Stimulated activated naive CD8-positive, alpha-beta T cell treated with anti-CD3 and anti-CD28 coated beads, Interleukin-15, amount 100 ng/mL, for 72 hours (primary cell): ENCODE measurements around the gene IZUMO1.
"Not testable (repeated sequence)": the region's sequence is repeated elsewhere in the genome, so short reads cannot be mapped to it uniquely, and the experiment has no call there.

Experiments
- ATAC-seq: fragments of 150-1000 bp; cut with Tn5 transposase; 2 replicates; pipeline ENCODE4 v1.10.0; 2021; ENCODE audit warnings: mild to moderate bottlenecking, moderate library complexity
- DNase-seq, 2 donors: peaks; one replicate each; pipeline ENCODE4 v3.0.0; 2021 to 2022
- H3K27ac Mint-ChIP-seq, 2 donors: one replicate each; pipeline ENCODE4 v1.8.0; 2022; ENCODE audit warnings: mild to moderate bottlenecking in 2 of 2, mixed read lengths in 2 of 2, moderate library complexity in 2 of 2
- H3K27me3 Mint-ChIP-seq: one replicate; pipeline ENCODE4 v1.8.0; 2022; ENCODE audit warnings: mixed read lengths
- H3K4me1 Mint-ChIP-seq: one replicate; pipeline ENCODE4 v1.8.0; 2022; ENCODE audit warnings: mild to moderate bottlenecking, mixed read lengths
- H3K4me3 Mint-ChIP-seq, 2 donors: one replicate each; pipeline ENCODE4 v1.8.0; 2022; ENCODE audit warnings: mild to moderate bottlenecking in 2 of 2, mixed read lengths in 2 of 2, moderate library complexity in 1 of 2
- H3K9me3 Mint-ChIP-seq, 2 donors: one replicate each; pipeline ENCODE4 v1.8.0; 2022; ENCODE audit warnings: mixed read lengths in 2 of 2

The IZUMO1 gene

DNA sequence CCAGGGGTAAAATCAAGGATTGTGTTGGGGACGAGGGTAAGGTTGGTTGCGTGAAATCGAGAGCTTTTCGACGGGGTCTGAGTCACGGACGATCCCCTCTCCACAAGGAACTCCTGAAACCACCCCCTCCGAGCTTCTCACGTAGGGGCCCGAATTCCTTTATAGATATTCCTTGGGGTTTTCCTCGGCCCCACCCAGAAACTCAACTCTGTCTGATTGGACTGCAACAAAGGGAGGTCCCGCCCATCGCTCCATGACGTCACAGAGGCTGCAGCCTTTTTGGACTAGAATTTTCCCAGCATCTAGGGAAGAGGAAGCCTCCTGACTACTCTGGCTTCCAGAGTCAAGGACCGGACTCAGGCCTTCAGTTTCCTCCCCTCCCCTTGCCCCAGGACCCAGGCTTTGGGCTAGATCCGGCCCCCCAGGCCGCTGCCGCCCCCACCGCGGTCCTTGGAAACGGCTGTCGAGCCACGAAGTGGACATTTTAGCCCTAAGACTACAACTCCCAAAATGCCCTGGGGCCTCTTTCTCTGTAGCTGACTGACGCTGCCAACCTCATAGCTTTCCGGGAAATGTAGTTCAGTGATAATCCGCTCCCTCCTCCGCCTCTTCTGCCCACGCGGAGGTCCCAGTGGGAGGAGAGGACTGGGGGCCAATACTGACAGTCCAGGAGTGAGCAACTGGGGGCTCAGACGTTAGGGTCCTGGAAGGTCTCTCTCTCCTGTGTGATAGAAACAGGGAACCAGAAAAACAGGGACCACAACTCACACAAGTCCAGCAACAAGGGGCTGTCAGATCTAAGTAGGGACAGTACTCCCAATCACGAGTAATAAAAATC is at the start of gene IZUMO1:
IZUMO1 (minus strand) TSS at position 172 of the 838 bp plus-strand sequence. CDS start 1,050 bp downstream, outside the sequence.
- H3K4me3 Mint-ChIP-seq, result peak within 1 kb of the TSS; percentile 60 to 62
- peaks cover 36% of the 10 kb centered on the region for H3K27me3 Mint-ChIP-seq
- ATAC-seq, result peak; percentile 85
- peak; percentile 68 to 72 for DNase-seq
- no peak within 1 kb of the TSS for H3K27ac Mint-ChIP-seq
- no peaks in the 10 kb centered on the region for H3K9me3 Mint-ChIP-seq
- peaks cover 24% of the 10 kb centered on the region for H3K4me1 Mint-ChIP-seq

GRCh38 chr19:48795685-48796070 is 49.0 kb upstream of the IZUMO1 start:
- peaks cover 16% of the 10 kb centered on the region for H3K4me1 Mint-ChIP-seq
- no peaks in the 10 kb centered on the region for H3K27me3 Mint-ChIP-seq
- no peak for DNase-seq
- H3K9me3 Mint-ChIP-seq, result no peaks in the 10 kb centered on the region
- peak overlapping the region; percentile 93 to 94 for H3K27ac Mint-ChIP-seq
- H3K4me3 Mint-ChIP-seq, result peak overlapping the region; percentile 91 to 93
- ATAC-seq, result no peak

- Mint-ChIP-seq H3K27ac (peak overlapping the region; percentile 93 to 94), H3K4me3 (peak overlapping the region; percentile 91 to 93), H3K9me3 (no peaks in the 10 kb centered on the region), H3K4me1 (peaks cover 16% of the 10 kb centered on the region), H3K27me3 (no peaks in the 10 kb centered on the region)
- ATAC-seq (peak; percentile 98), DNase-seq (peak; percentile 83 to 85)
Measured at GRCh38 chr19:48795055-48795684, 48.5 kb upstream of the IZUMO1 start.

GRCh38 chr19:48794291-48794690 is 47.6 kb upstream of the IZUMO1 start:
- no peak for ATAC-seq
- Mint-ChIP-seq H3K4me1 (peaks cover 16% of the 10 kb centered on the region), H3K4me3 (peak overlapping the region; percentile 91 to 93), H3K27me3 (no peaks in the 10 kb centered on the region), H3K9me3 (no peaks in the 10 kb centered on the region), H3K27ac (no peak overlapping the region)
- DNase-seq, result no peak

DNA sequence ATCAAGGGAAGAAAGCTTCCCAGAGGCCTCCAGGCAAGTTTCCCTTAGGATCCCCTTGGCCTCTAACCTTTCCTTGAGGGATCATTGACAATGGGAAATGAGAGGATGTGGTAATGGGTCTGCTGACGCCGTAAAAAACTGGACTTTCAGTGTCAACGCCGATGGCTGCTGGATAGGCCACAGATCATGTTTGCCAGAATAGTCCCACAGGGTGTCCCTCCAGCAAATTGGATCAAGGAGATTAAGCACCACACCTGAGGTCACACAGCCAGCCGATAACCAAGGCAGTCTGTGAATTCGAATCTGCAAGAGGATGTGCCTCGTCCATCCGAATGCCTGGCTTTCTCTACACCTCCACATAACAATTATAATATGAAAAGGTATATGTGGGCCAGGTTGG is 46.6 kb upstream of the IZUMO1 start:
- no peak overlapping the region for H3K4me3 Mint-ChIP-seq
- no peaks in the 10 kb centered on the region for H3K27me3 Mint-ChIP-seq
- ATAC-seq (no peak), DNase-seq (no peak)
- H3K27ac Mint-ChIP-seq, result no peak overlapping the region
- H3K4me1 Mint-ChIP-seq, result peaks cover 16% of the 10 kb centered on the region
- no peaks in the 10 kb centered on the region for H3K9me3 Mint-ChIP-seq

- H3K4me1 Mint-ChIP-seq, DNase-seq, H3K27me3 Mint-ChIP-seq, ATAC-seq, H3K9me3 Mint-ChIP-seq, H3K27ac Mint-ChIP-seq, H3K4me3 Mint-ChIP-seq: not testable (repeated sequence)
Measured at GRCh38 chr19:48787331-48787730, 40.6 kb upstream of the IZUMO1 start.

GRCh38 chr19:48786422-48786821 is 39.7 kb upstream of the IZUMO1 start:
- peaks cover 11% of the 10 kb centered on the region for H3K27me3 Mint-ChIP-seq
- not testable (repeated sequence) for ATAC-seq, H3K9me3 Mint-ChIP-seq, H3K4me1 Mint-ChIP-seq, DNase-seq, H3K4me3 Mint-ChIP-seq, H3K27ac Mint-ChIP-seq

DNA sequence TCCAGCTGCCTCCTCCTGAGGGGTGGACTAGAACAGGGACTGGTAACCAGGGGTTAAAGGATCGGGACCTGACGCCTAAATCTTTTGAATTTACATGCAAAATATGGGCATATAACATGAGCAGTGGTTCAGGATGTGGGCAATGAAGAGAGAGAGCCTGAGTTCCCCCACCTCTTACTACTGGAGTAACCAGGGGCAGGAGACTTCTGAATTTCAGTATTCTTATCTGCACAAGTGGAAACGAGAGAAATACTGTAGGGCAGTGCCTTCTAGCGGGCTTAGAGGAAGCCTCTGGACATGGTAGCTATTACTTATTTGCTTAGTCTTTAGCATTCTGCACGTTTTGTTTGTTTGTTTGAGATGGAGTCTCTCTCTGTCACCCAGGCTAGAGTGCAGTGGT is 37.8 kb upstream of the IZUMO1 start:
- no peak overlapping the region for H3K4me3 Mint-ChIP-seq
- H3K27me3 Mint-ChIP-seq, result peaks cover 11% of the 10 kb centered on the region
- no peaks in the 10 kb centered on the region for H3K9me3 Mint-ChIP-seq
- H3K4me1 Mint-ChIP-seq, result peaks cover 5% of the 10 kb centered on the region
- ATAC-seq (no peak), DNase-seq (no peak)
- peak overlapping the region in 1 of 2 donors; percentile 82 for H3K27ac Mint-ChIP-seq

DNA sequence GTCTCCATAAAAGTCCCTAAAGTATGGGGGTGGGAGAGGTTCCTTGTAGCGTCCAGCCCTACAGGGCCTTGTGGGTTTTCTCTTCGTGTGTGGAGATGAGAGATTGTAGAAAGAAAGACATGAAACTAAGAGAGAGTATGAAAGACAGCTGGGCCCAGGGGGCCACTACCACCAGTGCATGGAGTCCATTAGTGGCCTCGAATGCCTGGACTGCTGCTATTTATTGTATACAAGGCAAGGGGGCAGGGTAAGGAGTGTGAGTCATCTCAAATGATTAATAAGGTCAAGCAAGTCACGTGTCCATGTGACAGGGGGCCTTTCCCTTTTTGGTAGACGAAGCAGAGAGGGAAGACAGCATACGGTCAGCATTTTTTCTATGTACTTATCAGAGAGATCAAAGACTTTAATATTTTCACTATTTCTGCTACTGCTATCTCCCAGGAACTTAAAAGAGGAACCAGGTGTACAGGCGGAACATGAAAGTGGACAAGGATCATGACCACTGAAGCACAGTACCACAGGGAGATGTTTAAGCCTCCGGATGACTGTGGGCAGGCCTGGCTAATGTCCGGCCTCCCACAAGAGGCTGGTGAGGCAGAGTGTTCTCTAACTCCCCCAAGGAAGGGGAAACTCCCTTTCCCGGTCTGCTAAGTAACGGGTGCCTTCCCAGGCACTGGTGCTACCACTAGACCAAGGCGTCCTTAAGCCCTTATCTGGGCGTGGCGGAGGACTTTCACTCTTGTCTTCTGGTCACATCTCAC is 34.1 kb upstream of the IZUMO1 start:
- Mint-ChIP-seq H3K4me1 (peaks cover 5% of the 10 kb centered on the region), H3K27me3 (peaks cover 11% of the 10 kb centered on the region), H3K27ac (no peak overlapping the region), H3K9me3 (no peaks in the 10 kb centered on the region), H3K4me3 (no peak overlapping the region)
- ATAC-seq, result no peak
- DNase-seq, result no peak

DNA sequence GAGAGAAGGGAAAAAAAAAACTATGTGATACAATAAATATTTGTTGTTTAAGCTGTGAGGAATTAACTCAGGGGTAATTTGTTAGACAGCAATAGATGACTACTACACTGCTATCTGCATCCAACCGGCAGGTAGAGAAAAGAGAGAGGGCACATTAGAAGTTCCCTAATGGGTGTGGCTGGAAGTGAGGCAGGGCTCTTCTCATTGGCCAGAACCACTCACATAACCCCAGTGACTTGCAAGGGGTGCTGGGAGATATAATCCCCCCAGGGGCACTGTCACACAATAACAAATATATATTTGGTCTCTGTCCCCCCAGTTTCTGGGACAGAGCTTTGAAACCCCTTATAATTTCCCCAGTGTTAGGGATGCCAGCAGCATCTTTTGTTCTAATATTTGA is 32.9 kb upstream of the IZUMO1 start:
- DNase-seq (no peak), ATAC-seq (peak; percentile 46)
- Mint-ChIP-seq H3K27ac (no peak overlapping the region), H3K4me3 (no peak overlapping the region), H3K9me3 (no peaks in the 10 kb centered on the region), H3K27me3 (peaks cover 11% of the 10 kb centered on the region), H3K4me1 (peaks cover 5% of the 10 kb centered on the region)

DNA sequence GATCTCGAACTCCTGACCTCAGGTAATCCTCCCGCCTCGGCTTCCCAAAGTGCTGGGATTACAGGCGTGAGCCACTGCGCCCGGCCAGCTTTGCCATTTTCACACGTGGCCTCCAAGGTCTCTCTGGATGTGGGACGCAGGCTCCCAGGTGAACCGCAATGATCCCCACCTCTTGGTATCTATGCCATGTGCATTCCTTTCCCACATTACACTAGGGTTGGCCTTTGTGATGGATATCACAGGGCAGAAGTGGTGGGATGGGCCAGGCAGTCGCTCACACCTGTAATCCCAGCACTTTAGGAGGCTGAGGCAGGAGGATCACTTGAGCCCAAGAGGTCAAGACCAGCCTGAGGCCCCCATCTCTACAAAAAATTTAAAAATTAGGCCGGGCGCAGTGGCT is 31.0 kb upstream of the IZUMO1 start:
- H3K27me3 Mint-ChIP-seq, result peaks cover 11% of the 10 kb centered on the region
- H3K9me3 Mint-ChIP-seq, result no peaks in the 10 kb centered on the region
- DNase-seq, result no peak
- ATAC-seq, result no peak
- H3K4me1 Mint-ChIP-seq, result peaks cover 5% of the 10 kb centered on the region
- H3K4me3 Mint-ChIP-seq, result no peak overlapping the region
- no peak overlapping the region for H3K27ac Mint-ChIP-seq

- H3K27ac Mint-ChIP-seq, result no peak overlapping the region
- H3K27me3 Mint-ChIP-seq, result peaks cover 5% of the 10 kb centered on the region
- DNase-seq (no peak), ATAC-seq (no peak)
- H3K9me3 Mint-ChIP-seq, result no peaks in the 10 kb centered on the region
- H3K4me1 Mint-ChIP-seq, result peaks cover under 1% of the 10 kb centered on the region
- no peak overlapping the region for H3K4me3 Mint-ChIP-seq
Measured at GRCh38 chr19:48777139-48777538, 30.4 kb upstream of the IZUMO1 start.

DNA sequence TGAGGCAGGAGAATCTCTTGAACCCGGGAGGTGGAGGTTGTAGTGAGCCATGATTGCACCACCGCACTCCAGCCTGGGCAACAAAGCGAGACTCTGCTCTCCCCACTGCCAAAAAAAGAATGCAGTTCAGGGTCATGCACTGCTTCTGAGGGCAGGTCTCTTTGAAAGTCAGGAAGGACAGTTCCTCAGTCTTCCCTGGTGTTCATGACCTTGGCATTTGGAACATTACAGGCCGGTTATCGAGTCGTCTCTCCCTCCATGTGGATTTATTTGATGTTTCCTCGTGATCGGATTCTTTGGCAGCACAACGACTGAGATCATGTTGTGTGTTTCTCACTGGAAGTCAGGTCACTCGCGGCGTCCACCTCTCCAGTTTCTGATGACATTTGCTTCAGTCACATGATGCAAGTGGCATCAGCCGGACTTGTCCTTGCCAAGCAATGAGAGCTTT is 25.8 kb upstream of the IZUMO1 start:
- no peaks in the 10 kb centered on the region for H3K4me1 Mint-ChIP-seq
- no peak overlapping the region for H3K27ac Mint-ChIP-seq
- H3K4me3 Mint-ChIP-seq, result no peak overlapping the region
- no peaks in the 10 kb centered on the region for H3K9me3 Mint-ChIP-seq
- DNase-seq (no peak), ATAC-seq (no peak)
- peaks cover 28% of the 10 kb centered on the region for H3K27me3 Mint-ChIP-seq

DNA sequence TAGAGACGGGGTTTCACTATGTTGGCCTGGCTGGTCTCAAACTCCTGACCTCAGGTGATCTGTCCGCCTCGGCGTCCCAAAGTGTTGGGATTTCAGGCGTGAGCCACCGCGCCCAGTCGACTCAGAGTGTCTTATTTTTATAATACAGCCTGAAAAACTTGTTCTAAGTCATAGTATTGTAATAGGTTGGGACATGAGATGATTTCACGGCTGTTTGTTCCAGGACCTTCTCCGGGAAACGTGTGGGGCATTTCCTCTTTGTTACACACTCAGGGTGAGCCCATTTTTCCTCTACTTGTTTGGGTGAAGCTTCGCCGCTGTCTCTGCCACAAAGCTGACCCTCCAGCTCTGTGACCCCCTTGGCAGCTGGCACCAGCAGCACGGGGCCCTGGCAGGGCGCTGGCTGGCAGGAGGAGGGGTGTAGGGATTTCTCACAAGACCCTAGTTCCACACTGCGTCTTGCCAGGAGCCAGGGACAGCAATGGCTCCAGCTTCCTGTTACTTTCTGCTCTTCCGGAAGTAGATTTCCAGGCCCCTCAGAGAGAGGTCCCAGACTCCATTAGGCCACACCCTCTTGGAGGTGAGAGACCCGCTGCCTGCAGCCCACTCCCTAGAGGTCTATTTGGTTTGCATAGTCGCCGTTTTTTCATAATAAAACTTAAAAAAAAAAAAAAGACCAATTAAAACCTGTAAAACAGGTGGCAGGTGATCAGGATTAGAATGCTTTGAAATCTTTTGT is 24.2 kb upstream of the IZUMO1 start:
- no peak for ATAC-seq
- DNase-seq, result no peak
- H3K27ac Mint-ChIP-seq, result no peak overlapping the region
- no peaks in the 10 kb centered on the region for H3K4me1 Mint-ChIP-seq
- H3K27me3 Mint-ChIP-seq, result peaks cover 38% of the 10 kb centered on the region
- H3K9me3 Mint-ChIP-seq, result no peaks in the 10 kb centered on the region
- no peak overlapping the region for H3K4me3 Mint-ChIP-seq

- Mint-ChIP-seq H3K27ac (no peak overlapping the region), H3K4me3 (no peak overlapping the region), H3K4me1 (no peaks in the 10 kb centered on the region), H3K27me3 (peaks cover 43% of the 10 kb centered on the region), H3K9me3 (no peaks in the 10 kb centered on the region)
- no peak for DNase-seq
- ATAC-seq, result no peak
Measured at GRCh38 chr19:48770266-48770665, 23.6 kb upstream of the IZUMO1 start.
